Ishikawa (cell line): Measurements from ENCODE around the gene PTPA.
A peak's percentile ranks its signal among the peaks of the same experiment; 100 is the strongest.

ENCODE experiments used
- CEBPB ChIP-seq: IDR thresholded peaks from 2 replicates; pipeline ENCODE4 v1.6.1; 2012
- CREB1 ChIP-seq: IDR thresholded peaks from 2 replicates; pipeline ENCODE4 v1.6.1; 2012; ENCODE audit warnings: low read depth
- EGR1 ChIP-seq: IDR thresholded peaks from 2 replicates; pipeline ENCODE4 v1.6.1; 2012
- EP300 ChIP-seq: IDR thresholded peaks from 2 replicates; pipeline ENCODE4 v1.6.1; 2012; ENCODE audit warnings: borderline replicate concordance
- FOXM1 ChIP-seq: IDR thresholded peaks from 2 replicates; pipeline ENCODE4 v1.6.1; 2012; ENCODE audit warnings: low read depth, borderline replicate concordance
- MAX ChIP-seq: IDR thresholded peaks from 2 replicates; pipeline ENCODE4 v1.6.1; 2012
- NFIC ChIP-seq: IDR thresholded peaks from 2 replicates; pipeline ENCODE4 v1.6.1; 2012
- RAD21 ChIP-seq: IDR thresholded peaks from 2 replicates; pipeline ENCODE4 v1.6.1; 2012; ENCODE audit warnings: low read depth
- REST ChIP-seq: IDR thresholded peaks from 2 replicates; pipeline ENCODE4 v1.6.1; 2012; ENCODE audit warnings: low read depth, mild to moderate bottlenecking
- TAF1 ChIP-seq: IDR thresholded peaks from 2 replicates; pipeline ENCODE4 v1.6.1; 2012; ENCODE audit warnings: low read depth, mild to moderate bottlenecking
- TCF12 ChIP-seq: IDR thresholded peaks from 2 replicates; pipeline ENCODE4 v1.6.1; 2012; ENCODE audit warnings: low read depth
- TEAD4 ChIP-seq: IDR thresholded peaks from 2 replicates; pipeline ENCODE4 v1.6.1; 2012
- USF1 ChIP-seq: IDR thresholded peaks from 2 replicates; pipeline ENCODE4 v1.6.1; 2012
- YY1 ChIP-seq: IDR thresholded peaks from 2 replicates; pipeline ENCODE4 v1.6.1; 2012; ENCODE audit warnings: low read depth
- ZBTB7A ChIP-seq: IDR thresholded peaks from 2 replicates; pipeline ENCODE4 v1.6.1; 2012; ENCODE audit warnings: low read depth

PTPA gene

GRCh38 chr9:129162497-129163197 is 51.4 kb downstream of the PTPA start:
- TF ChIP-seq RAD21 (no peak), EGR1 (no peak), USF1 (peak; percentile 64)

GRCh38 chr9:129163753-129164152 is 52.5 kb downstream of the PTPA start:
- no peak for TF ChIP-seq MAX
- TF ChIP-seq EP300: no peak
- no peak for TF ChIP-seq YY1
- TF ChIP-seq TAF1: no peak
- TF ChIP-seq FOXM1: no peak
- TF ChIP-seq REST: no peak
- no peak for TF ChIP-seq USF1
- TF ChIP-seq TCF12: no peak
- no peak for TF ChIP-seq CREB1
- TF ChIP-seq CEBPB: no peak
- no peak for TF ChIP-seq TEAD4
- TF ChIP-seq ZBTB7A: no peak
- no peak for TF ChIP-seq RAD21
- TF ChIP-seq EGR1: no peak
- TF ChIP-seq NFIC: no peak

- TF ChIP-seq CEBPB (no peak), YY1 (no peak), MAX (no peak), CREB1 (no peak), TAF1 (no peak), TCF12 (no peak)
These were observed 53.2 kb downstream of the PTPA start for GRCh38 chr9:129164246-129164930.

GRCh38 chr9:129165198-129165597 is 54.0 kb downstream of the PTPA start:
- TF ChIP-seq REST: no peak
- TF ChIP-seq USF1: no peak
- TF ChIP-seq CEBPB: no peak
- TF ChIP-seq TEAD4: no peak
- TF ChIP-seq TCF12: no peak
- TF ChIP-seq RAD21: no peak
- no peak for TF ChIP-seq EP300
- no peak for TF ChIP-seq TAF1
- no peak for TF ChIP-seq YY1

GRCh38 chr9:129166623-129167557 is 55.7 kb downstream of the PTPA start:
- TF ChIP-seq TCF12: peak; percentile 74; the same call in 1 of the 2 replicates
- no peak for TF ChIP-seq REST
- TF ChIP-seq YY1: no peak
- peak; percentile 36; the same call in 1 of the 2 replicates for TF ChIP-seq NFIC
- peak; percentile 18; the same call in 1 of the 2 replicates for TF ChIP-seq TAF1
- TF ChIP-seq EP300: peak; percentile 61; the same call in 1 of the 2 replicates
- peak; percentile 87 for TF ChIP-seq ZBTB7A
- 0 out of 2 replicates have a peak, but pooled peaks have one; percentile 29 for TF ChIP-seq MAX
- no peak for TF ChIP-seq EGR1
- TF ChIP-seq CEBPB: no peak
